HFFc6 (cell line): ENCODE data around the gene MDM4. TPM values are rescaled to one million over a fixed set of nuclear protein-coding genes. Genes with fewer than 3 reads are reported as not detected.

Source experiments
- DNase-seq: peaks from one replicate; pipeline ENCODE4 v3.0.0-alpha.2; 2018
- H3K27ac Mint-ChIP-seq: 2 replicates; pipeline ENCODE4 v1.8.0; 2020; ENCODE audit warnings: mild to moderate bottlenecking, mixed read lengths
- H3K27me3 Mint-ChIP-seq: 2 replicates; pipeline ENCODE4 v1.8.0; 2021; ENCODE audit warnings: mild to moderate bottlenecking, moderate library complexity, mixed read lengths; ENCODE audit not compliant: insufficient read depth
- H3K36me3 Mint-ChIP-seq: 2 replicates; pipeline ENCODE4 v1.8.0; 2021; ENCODE audit warnings: low read depth, mixed read lengths
- H3K4me1 Mint-ChIP-seq: 2 replicates; pipeline ENCODE4 v1.8.0; 2020; ENCODE audit warnings: low read depth, mixed read lengths
- H3K4me3 Mint-ChIP-seq: 2 replicates; pipeline ENCODE4 v1.8.0; 2020; ENCODE audit warnings: mild to moderate bottlenecking, moderate library complexity, mixed read lengths
- H3K9me3 Mint-ChIP-seq: 2 replicates; pipeline ENCODE4 v1.8.0; 2020; ENCODE audit warnings: mild to moderate bottlenecking, mixed read lengths
- CTCF ChIP-seq: fragments of 200-600 bp; sonication (generic); IDR thresholded peaks from 2 replicates; pipeline ENCODE4 v1.5.0; 2021; ENCODE audit warnings: antibody characterized with exemption, mild to moderate bottlenecking
- total RNA-seq, 6 experiments: library from RNA; stranded (reverse); fragmentation: NEBNext Ultra II Directional; extraction: Animal tissue kit (Norgen Biotek cat#: 25700); gene quantifications; 2 replicates in 1 of 6; 3 replicates in 5 of 6; pipeline ENCODE4 v1.2.3, GENCODE V29; 2021

Gene MDM4
- total RNA-seq, 6 experiments from 2014 or later = 21.9 to 28.1 (median 22.7) TPM

- no peak for DNase-seq
- H3K27me3 Mint-ChIP-seq = peaks cover 23% of the 10 kb centered on the region
- H3K9me3 Mint-ChIP-seq = no peaks in the 10 kb centered on the region
- peak; percentile 14; the same call in 1 of the 2 replicates for TF ChIP-seq CTCF
- H3K4me3 Mint-ChIP-seq = no peak overlapping the region
- no peaks in the 10 kb centered on the region for H3K36me3 Mint-ChIP-seq
- peaks cover 7% of the 10 kb centered on the region for H3K4me1 Mint-ChIP-seq
- no peak overlapping the region for H3K27ac Mint-ChIP-seq
Observed at GRCh38 chr1:204476563-204476962, 39.6 kb upstream of the MDM4 start.

- TF ChIP-seq CTCF = no peak
- no peak for DNase-seq
- H3K27me3 Mint-ChIP-seq = peaks cover 23% of the 10 kb centered on the region
Observed at GRCh38 chr1:204477036-204477740, 39.0 kb upstream of the MDM4 start.

GRCh38 chr1:204478172-204478899, 37.9 kb upstream of the MDM4 start:
- DNase-seq = no peak
- no peak overlapping the region for H3K4me3 Mint-ChIP-seq
- no peak for TF ChIP-seq CTCF
- no peaks in the 10 kb centered on the region for H3K36me3 Mint-ChIP-seq
- no peak overlapping the region for H3K27ac Mint-ChIP-seq
- H3K9me3 Mint-ChIP-seq = no peaks in the 10 kb centered on the region
- H3K4me1 Mint-ChIP-seq = peaks cover 7% of the 10 kb centered on the region
- H3K27me3 Mint-ChIP-seq = peaks cover 25% of the 10 kb centered on the region

More at GRCh38 chr1:204477036-204477740, 39.0 kb upstream of the MDM4 start:
- Mint-ChIP-seq H3K4me1 (peaks cover 7% of the 10 kb centered on the region), H3K36me3 (no peaks in the 10 kb centered on the region), H3K27ac (no peak overlapping the region), H3K4me3 (no peak overlapping the region), H3K9me3 (no peaks in the 10 kb centered on the region)

GRCh38 chr1:204478921-204479320, 37.3 kb upstream of the MDM4 start:
- Mint-ChIP-seq H3K4me3 (no peak overlapping the region), H3K27ac (no peak overlapping the region), H3K27me3 (peaks cover 25% of the 10 kb centered on the region), H3K9me3 (no peaks in the 10 kb centered on the region), H3K36me3 (no peaks in the 10 kb centered on the region), H3K4me1 (peaks cover 7% of the 10 kb centered on the region)
- no peak for TF ChIP-seq CTCF
- DNase-seq = no peak

GRCh38 chr1:204479387-204480136, 36.6 kb upstream of the MDM4 start:
- no peak for DNase-seq
- Mint-ChIP-seq H3K9me3 (no peaks in the 10 kb centered on the region), H3K27me3 (peaks cover 23% of the 10 kb centered on the region), H3K27ac (no peak overlapping the region), H3K36me3 (no peaks in the 10 kb centered on the region), H3K4me1 (peaks cover 7% of the 10 kb centered on the region), H3K4me3 (no peak overlapping the region)
- TF ChIP-seq CTCF = no peak
